HepG2 (cell line): ENCODE results near the gene PCYOX1L. TPM values are rescaled to one million over a fixed set of nuclear protein-coding genes. Genes with fewer than 3 reads are reported as not detected.
A peak's percentile ranks its signal among the peaks of the same experiment; 100 is the strongest.

Experiments used
- ATAC-seq: fragments of 200-7000 bp; cut with Tn5 transposase; 3 replicates; pipeline ENCODE4 v1.9.1; 2020; ENCODE audit warnings: mild to moderate bottlenecking, moderate library complexity
- BruUV-seq: library from RNA; stranded (reverse); fragments of 400-500 nt; replicated peaks from 2 replicates; lab custom pipeline; 2021; lab: Mats Ljungman, UMichigan
- CTCF ChIA-PET: fragments of 300-600 bp; formaldehyde crosslinking; extraction: SDS; loops from one replicate; lab custom pipeline; 2021; ENCODE audit warnings: low total read pairs, inconsistent platforms, low intra/inter-chr PET ratio; lab: Yijun Ruan, JAX
- POLR2A ChIA-PET: fragments of 350-600 bp; sonication (Branson Sonifier 250); formaldehyde crosslinking; loops from one replicate; lab custom pipeline; 2020; ENCODE audit warnings: antibody characterized with exemption, inconsistent platforms; lab: Yijun Ruan, JAX
- DNase-seq: peaks from one replicate; pipeline ENCODE4 v3.0.0-alpha.2; 2015; ENCODE audit warnings: low spot score
- FAIRE-seq: peaks from 3 replicates; lab custom pipeline; 2011; peaks lifted over from hg19 to GRCh38; lab: Jason Lieb, UNC
- H2AFZ ChIP-seq: one replicate; pipeline ENCODE4 v1.6.1; 2011; ENCODE audit warnings: low read length, inconsistent platforms
- H3K27ac ChIP-seq: fragments of 300-600 bp; 3 replicates; pipeline ENCODE4 v1.8.0; 2011; ENCODE audit warnings: mixed run types, mild to moderate bottlenecking, mixed read lengths, low read length, inconsistent platforms; ENCODE audit not compliant: insufficient read depth; ENCODE audit errors: extremely low read length
- H3K27me3 ChIP-seq, 2 experiments: fragments of 200-600 bp in 1 of 2; 2 replicates in 1 of 2; 3 replicates in 1 of 2; pipeline versions ENCODE4 v1.6.0 to v1.8.0; 2011; ENCODE audit warnings: low read length in 2 of 2, mild to moderate bottlenecking in 2 of 2, moderate library complexity in 2 of 2, inconsistent platforms in 1 of 2; ENCODE audit not compliant: insufficient read depth in 2 of 2, control insufficient read depth in 1 of 2
- H3K36me3 ChIP-seq, 2 experiments: fragments of 200-600 bp in 1 of 2; replicated peaks in 1 of 2; 2 replicates in 1 of 2; 3 replicates in 1 of 2; pipeline versions ENCODE4 v1.5.1 to v1.8.0; 2011; ENCODE audit warnings: low read length in 2 of 2, inconsistent platforms in 1 of 2; ENCODE audit not compliant: insufficient read depth in 2 of 2, control insufficient read depth in 1 of 2
- H3K4me1 ChIP-seq: 2 replicates; pipeline ENCODE4 v1.5.1; 2012; ENCODE audit warnings: low read length, inconsistent platforms; ENCODE audit not compliant: insufficient read depth
- H3K4me2 ChIP-seq: 2 replicates; pipeline ENCODE4 v1.6.0; 2011; ENCODE audit warnings: low read depth, low read length, inconsistent platforms
- H3K4me3 ChIP-seq, 3 experiments: fragments of 200-600 bp in 1 of 3; sonication (generic), shearing (Covaris generic) in 1 of 3; replicated peaks in 1 of 3; 2 replicates each; pipeline ENCODE4 v1.5.1; 2011 to 2016; ENCODE audit warnings: low read length in 3 of 3, inconsistent platforms in 2 of 3, low read depth in 2 of 3, mild to moderate bottlenecking in 2 of 3, control low read depth in 1 of 3, mixed read lengths in 1 of 3; ENCODE audit not compliant: insufficient read depth in 1 of 3
- H3K79me2 ChIP-seq: one replicate; pipeline ENCODE4 v1.6.1; 2011; ENCODE audit warnings: low read length, inconsistent platforms; ENCODE audit not compliant: insufficient read depth
- H3K9ac ChIP-seq: 2 replicates; pipeline ENCODE4 v1.6.0; 2011; ENCODE audit warnings: mild to moderate bottlenecking, low read depth, low read length, inconsistent platforms; ENCODE audit not compliant: insufficient read depth
- H3K9me3 ChIP-seq: 2 replicates; pipeline ENCODE4 v1.5.1; 2012; ENCODE audit warnings: mild to moderate bottlenecking, low read length
- H4K20me1 ChIP-seq: 2 replicates; pipeline ENCODE4 v1.6.0; 2011; ENCODE audit warnings: inconsistent platforms, mild to moderate bottlenecking, low read length, moderate library complexity; ENCODE audit not compliant: insufficient read depth
- ETV6 ChIP-seq: sonication (generic); formaldehyde crosslinking; conservative IDR thresholded peaks from 2 replicates; pipeline ENCODE4 v1.4.0; 2020; ENCODE audit warnings: missing genetic modification reagents
- FOXA1 ChIP-seq, 2 experiments: fragments of 450-650 bp in 1 of 2; sonication (generic) in 1 of 2; formaldehyde crosslinking in 1 of 2; IDR thresholded peaks; 2 replicates each; pipeline versions ENCODE4 v1.4.0 to v1.6.1; 2016 to 2020; ENCODE audit warnings: missing genetic modification reagents in 1 of 2
- HNRNPK ChIP-seq: fragments of 200-400 bp; formaldehyde crosslinking; IDR thresholded peaks from 2 replicates; pipeline ENCODE4 v1.6.1; 2018; ENCODE audit warnings: low read length, low read depth, moderate library complexity, mild to moderate bottlenecking; ENCODE audit not compliant: poor library complexity, severe bottlenecking
- MAFK ChIP-seq, 2 experiments: IDR thresholded peaks in 1 of 2; conservative IDR thresholded peaks in 1 of 2; 2 replicates each; pipeline ENCODE4 v1.6.1; 2011; ENCODE audit warnings: improper control_type of control experiment in 2 of 2, low read length in 2 of 2
- REXO4 ChIP-seq: sonication (generic); formaldehyde crosslinking; IDR thresholded peaks from 2 replicates; pipeline ENCODE4 v1.8.0; 2022; ENCODE audit warnings: missing genetic modification reagents, mild to moderate bottlenecking, borderline replicate concordance
- ZNF274 ChIP-seq: sonication (generic); formaldehyde crosslinking; IDR thresholded peaks from 2 replicates; pipeline ENCODE4 v1.5.1; 2020; ENCODE audit warnings: mild to moderate bottlenecking, missing genetic modification reagents
- ZNF670 ChIP-seq: sonication (generic); formaldehyde crosslinking; IDR thresholded peaks from 2 replicates; pipeline ENCODE4 v1.8.0; 2022; ENCODE audit warnings: mild to moderate bottlenecking, missing genetic modification reagents, borderline replicate concordance
- ZNF7 ChIP-seq: IDR thresholded peaks from 2 replicates; pipeline ENCODE4 v1.6.1; 2016; ENCODE audit warnings: missing biosample characterization, missing genetic modification reagents
- WGBS: methylation state at CpG from one replicate; pipeline ENCODE4 v1.1.6; 2017; ENCODE audit warnings: low lambda C conversion rate; 5-methylcytosine and 5-hydroxymethylcytosine counted together
- in situ Hi-C: cut with HindIII; loops from 2 replicates; pipeline ENCODE4 v1.10.0; 2017; ENCODE audit warnings: low pct_unique_long_range_greater_than_20kb; ENCODE audit not compliant: extremely low pct_ligation_motif_present
- intact Hi-C: fragments of 100-400 bp; cut with micrococcal nuclease; formaldehyde crosslinking; loops from one replicate; pipeline ENCODE4 v1.10.0; 2022; ENCODE audit not compliant: unreplicated experiment
- polyA plus RNA-seq, 8 experiments: library from polyadenylated mRNA; depleted of rRNA in 3 of 8; stranded (reverse) in 7 of 8; unstranded in 1 of 8; fragments of >200 nt; fragmentation: Illumina TruSeq in 4 of 8; extraction: Trizol in 4 of 8; gene quantifications; 2 replicates each; pipeline versions ENCODE4 v1.2.1 to v1.2.3, GENCODE V29; 2011 to 2016; ENCODE audit warnings: low read depth in 4 of 8, missing spikeins in 1 of 8, mixed read lengths in 1 of 8; ENCODE audit not compliant: insufficient read depth in 1 of 8
- total RNA-seq, 5 experiments: library from RNA; depleted of rRNA; stranded (reverse); fragments of >200 nt; fragmentation: Illumina TruSeq; extraction: Trizol; gene quantifications; 2 replicates each; pipeline ENCODE4 v1.2.3, GENCODE V29; 2016; ENCODE audit warnings: low read depth in 1 of 5
- TF ChIP-seq, protein P1 (sequence below), 2 experiments: fragments of 450-650 bp in 1 of 2; sonication (generic) in 1 of 2; formaldehyde crosslinking in 1 of 2; IDR thresholded peaks; 2 replicates each; pipeline versions ENCODE4 v1.6.1 to v1.8.0; 2016 to 2022; ENCODE audit warnings: antibody characterized with exemption in 1 of 2, mild to moderate bottlenecking in 1 of 2, missing genetic modification reagents in 1 of 2
- TF ChIP-seq, protein P2 (sequence below): IDR thresholded peaks from 2 replicates; pipeline ENCODE4 v1.6.1; 2016; ENCODE audit warnings: low read depth, borderline replicate concordance
- TF ChIP-seq, protein P3 (sequence below): IDR thresholded peaks from 2 replicates; pipeline ENCODE4 v1.4.0; 2020; ENCODE audit warnings: mild to moderate bottlenecking, missing genetic modification reagents

PCYOX1L gene
- total and polyA plus RNA-seq, 2 of the 13 experiments (the other 11 are each of a cell fraction or from before 2014, with no cell fraction given), result 1.00 to 3.7 TPM

DNA sequence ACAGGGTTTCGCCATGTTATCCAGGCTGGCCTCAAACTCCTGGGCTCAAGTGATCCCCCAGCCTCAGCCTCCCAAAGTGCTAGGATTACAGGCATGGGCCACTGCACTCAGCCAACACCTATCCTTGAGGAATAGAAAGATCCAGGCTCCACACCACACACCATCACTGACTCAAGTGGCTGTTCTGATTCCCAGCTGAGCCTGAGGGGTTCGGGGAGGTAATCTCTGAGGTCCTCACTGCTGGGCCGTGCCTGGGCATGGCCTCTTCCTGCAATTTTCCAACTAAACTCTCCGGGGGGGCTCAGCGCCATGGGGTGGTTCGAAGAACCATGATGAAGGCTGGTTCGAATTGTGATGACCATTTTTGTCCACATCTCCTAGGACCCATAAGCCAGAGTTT is 52.2 kb downstream of the PCYOX1L start:
- H3K27ac ChIP-seq, result no peak overlapping the region
- TF ChIP-seq, protein P1, sequence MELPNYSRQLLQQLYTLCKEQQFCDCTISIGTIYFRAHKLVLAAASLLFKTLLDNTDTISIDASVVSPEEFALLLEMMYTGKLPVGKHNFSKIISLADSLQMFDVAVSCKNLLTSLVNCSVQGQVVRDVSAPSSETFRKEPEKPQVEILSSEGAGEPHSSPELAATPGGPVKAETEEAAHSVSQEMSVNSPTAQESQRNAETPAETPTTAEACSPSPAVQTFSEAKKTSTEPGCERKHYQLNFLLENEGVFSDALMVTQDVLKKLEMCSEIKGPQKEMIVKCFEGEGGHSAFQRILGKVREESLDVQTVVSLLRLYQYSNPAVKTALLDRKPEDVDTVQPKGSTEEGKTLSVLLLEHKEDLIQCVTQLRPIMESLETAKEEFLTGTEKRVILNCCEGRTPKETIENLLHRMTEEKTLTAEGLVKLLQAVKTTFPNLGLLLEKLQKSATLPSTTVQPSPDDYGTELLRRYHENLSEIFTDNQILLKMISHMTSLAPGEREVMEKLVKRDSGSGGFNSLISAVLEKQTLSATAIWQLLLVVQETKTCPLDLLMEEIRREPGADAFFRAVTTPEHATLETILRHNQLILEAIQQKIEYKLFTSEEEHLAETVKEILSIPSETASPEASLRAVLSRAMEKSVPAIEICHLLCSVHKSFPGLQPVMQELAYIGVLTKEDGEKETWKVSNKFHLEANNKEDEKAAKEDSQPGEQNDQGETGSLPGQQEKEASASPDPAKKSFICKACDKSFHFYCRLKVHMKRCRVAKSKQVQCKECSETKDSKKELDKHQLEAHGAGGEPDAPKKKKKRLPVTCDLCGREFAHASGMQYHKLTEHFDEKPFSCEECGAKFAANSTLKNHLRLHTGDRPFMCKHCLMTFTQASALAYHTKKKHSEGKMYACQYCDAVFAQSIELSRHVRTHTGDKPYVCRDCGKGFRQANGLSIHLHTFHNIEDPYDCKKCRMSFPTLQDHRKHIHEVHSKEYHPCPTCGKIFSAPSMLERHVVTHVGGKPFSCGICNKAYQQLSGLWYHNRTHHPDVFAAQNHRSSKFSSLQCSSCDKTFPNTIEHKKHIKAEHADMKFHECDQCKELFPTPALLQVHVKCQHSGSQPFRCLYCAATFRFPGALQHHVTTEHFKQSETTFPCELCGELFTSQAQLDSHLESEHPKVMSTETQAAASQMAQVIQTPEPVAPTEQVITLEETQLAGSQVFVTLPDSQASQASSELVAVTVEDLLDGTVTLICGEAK (IDR thresholded peaks at IDR 0.05), result no peak
- TF ChIP-seq, protein P1 (CRISPR knock-in tag; IDR thresholded peaks at IDR 0.05), result no peak
- TF ChIP-seq, protein P2, sequence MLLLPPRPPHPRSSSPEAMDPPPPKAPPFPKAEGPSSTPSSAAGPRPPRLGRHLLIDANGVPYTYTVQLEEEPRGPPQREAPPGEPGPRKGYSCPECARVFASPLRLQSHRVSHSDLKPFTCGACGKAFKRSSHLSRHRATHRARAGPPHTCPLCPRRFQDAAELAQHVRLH (CRISPR knock-in tag), result no peak
- TF ChIP-seq MAFK (conservative IDR thresholded peaks at IDR 0.05 in 1 of 2, IDR thresholded peaks at IDR 0.05 in 1 of 2; ENCODE audit: low read length in 2 of 2) (no peak), ZNF274 (no peak), ZNF670 (CRISPR knock-in tag) (no peak), FOXA1 (IDR thresholded peaks at IDR 0.05) (no peak), FOXA1 (CRISPR knock-in tag; IDR thresholded peaks at IDR 0.05) (no peak), HNRNPK (no peak), ZNF7 (CRISPR knock-in tag) (no peak), REXO4 (CRISPR knock-in tag) (no peak), ETV6 (CRISPR knock-in tag) (no peak)
- TF ChIP-seq, protein P3, sequence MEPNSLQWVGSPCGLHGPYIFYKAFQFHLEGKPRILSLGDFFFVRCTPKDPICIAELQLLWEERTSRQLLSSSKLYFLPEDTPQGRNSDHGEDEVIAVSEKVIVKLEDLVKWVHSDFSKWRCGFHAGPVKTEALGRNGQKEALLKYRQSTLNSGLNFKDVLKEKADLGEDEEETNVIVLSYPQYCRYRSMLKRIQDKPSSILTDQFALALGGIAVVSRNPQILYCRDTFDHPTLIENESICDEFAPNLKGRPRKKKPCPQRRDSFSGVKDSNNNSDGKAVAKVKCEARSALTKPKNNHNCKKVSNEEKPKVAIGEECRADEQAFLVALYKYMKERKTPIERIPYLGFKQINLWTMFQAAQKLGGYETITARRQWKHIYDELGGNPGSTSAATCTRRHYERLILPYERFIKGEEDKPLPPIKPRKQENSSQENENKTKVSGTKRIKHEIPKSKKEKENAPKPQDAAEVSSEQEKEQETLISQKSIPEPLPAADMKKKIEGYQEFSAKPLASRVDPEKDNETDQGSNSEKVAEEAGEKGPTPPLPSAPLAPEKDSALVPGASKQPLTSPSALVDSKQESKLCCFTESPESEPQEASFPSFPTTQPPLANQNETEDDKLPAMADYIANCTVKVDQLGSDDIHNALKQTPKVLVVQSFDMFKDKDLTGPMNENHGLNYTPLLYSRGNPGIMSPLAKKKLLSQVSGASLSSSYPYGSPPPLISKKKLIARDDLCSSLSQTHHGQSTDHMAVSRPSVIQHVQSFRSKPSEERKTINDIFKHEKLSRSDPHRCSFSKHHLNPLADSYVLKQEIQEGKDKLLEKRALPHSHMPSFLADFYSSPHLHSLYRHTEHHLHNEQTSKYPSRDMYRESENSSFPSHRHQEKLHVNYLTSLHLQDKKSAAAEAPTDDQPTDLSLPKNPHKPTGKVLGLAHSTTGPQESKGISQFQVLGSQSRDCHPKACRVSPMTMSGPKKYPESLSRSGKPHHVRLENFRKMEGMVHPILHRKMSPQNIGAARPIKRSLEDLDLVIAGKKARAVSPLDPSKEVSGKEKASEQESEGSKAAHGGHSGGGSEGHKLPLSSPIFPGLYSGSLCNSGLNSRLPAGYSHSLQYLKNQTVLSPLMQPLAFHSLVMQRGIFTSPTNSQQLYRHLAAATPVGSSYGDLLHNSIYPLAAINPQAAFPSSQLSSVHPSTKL (CRISPR knock-in tag), result no peak

More for the DNA sequence above, 52.2 kb downstream of the PCYOX1L start:
- 72% methylated on average over 6 of the region's 7 CpGs for WGBS
- no peak for ATAC-seq
- intact Hi-C loops (no loop called here), in situ Hi-C loops (no loop called here)
- H3K36me3 ChIP-seq, result no peaks in the 10 kb centered on the region
- FAIRE-seq, result no peak
- no peaks in the 10 kb centered on the region for H3K9me3 ChIP-seq
- H3K4me1 ChIP-seq, result peaks cover 77% of the 10 kb centered on the region
- H2AFZ ChIP-seq, result no peak overlapping the region
- H4K20me1 ChIP-seq, result no peaks in the 10 kb centered on the region
- CTCF ChIA-PET, result no interaction called here
- no peak for DNase-seq
- H3K79me2 ChIP-seq, result no peaks in the 10 kb centered on the region
- H3K4me2 ChIP-seq, result peak overlapping the region; percentile 66; the same call in 1 of the 2 replicates
- no peak overlapping the region for H3K9ac ChIP-seq
- peaks cover 0 to 14% of the 10 kb centered on the region in 2 experiments; a peak in 2 of 5 replicates for H3K27me3 ChIP-seq
- POLR2A ChIA-PET, result interaction anchor here (0.6 kb wide), 1 partner anchor 25 kb away, joined by 3 read pairs; no protein-coding TSS in a partner anchor
- H3K4me3 ChIP-seq, result no peak overlapping the region
- no TSS peak for BruUV-seq
